GM12875 (cell line): ENCODE measurements around the gene GRB14.

Experiments used
- H3K4me3 ChIP-seq: one replicate; pipeline ENCODE4 v1.5.1; 2011; ENCODE audit warnings: low read depth, low read length, control low read depth
- CTCF ChIP-seq: IDR thresholded peaks from 2 replicates; pipeline ENCODE4 v1.5.1; 2011; ENCODE audit warnings: low read depth, mild to moderate bottlenecking, control low read depth, inconsistent platforms, low read length, moderate library complexity, borderline replicate concordance; ENCODE audit not compliant: insufficient read depth

The GRB14 gene

GRCh38 chr2:164597983-164598382 is 23.3 kb downstream of the GRB14 start:
- TF ChIP-seq CTCF = no peak
- no peak overlapping the region for H3K4me3 ChIP-seq

- no peak for TF ChIP-seq CTCF
- no peak overlapping the region for H3K4me3 ChIP-seq
Measured at GRCh38 chr2:164595031-164595430, 26.3 kb downstream of the GRB14 start.

GRCh38 chr2:164593959-164594358 is 27.3 kb downstream of the GRB14 start:
- TF ChIP-seq CTCF = no peak
- H3K4me3 ChIP-seq = no peak overlapping the region

DNA sequence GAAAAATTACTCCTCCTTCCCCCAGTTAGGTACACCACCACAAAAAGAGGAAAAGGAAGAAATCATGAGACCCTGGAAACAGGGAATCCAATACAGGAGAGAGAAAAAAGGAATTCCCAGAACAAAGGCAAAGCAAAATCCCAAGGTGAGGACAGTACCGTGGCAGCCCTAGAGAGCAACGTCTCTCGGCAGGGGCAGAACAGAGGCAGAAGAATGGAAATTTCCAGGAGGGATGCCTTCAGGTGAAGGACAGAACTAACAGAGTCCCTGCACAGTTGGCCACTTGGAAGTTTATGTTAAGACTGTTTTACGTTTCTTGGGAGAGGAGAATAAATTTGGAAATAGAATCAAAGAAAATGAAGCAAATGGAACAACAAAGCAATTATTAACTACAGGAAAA is 27.7 kb downstream of the GRB14 start:
- TF ChIP-seq CTCF = no peak
- H3K4me3 ChIP-seq = no peak overlapping the region

- TF ChIP-seq CTCF = no peak
- H3K4me3 ChIP-seq = no peak overlapping the region
Measured at GRCh38 chr2:164589522-164589921, 31.8 kb downstream of the GRB14 start.

DNA sequence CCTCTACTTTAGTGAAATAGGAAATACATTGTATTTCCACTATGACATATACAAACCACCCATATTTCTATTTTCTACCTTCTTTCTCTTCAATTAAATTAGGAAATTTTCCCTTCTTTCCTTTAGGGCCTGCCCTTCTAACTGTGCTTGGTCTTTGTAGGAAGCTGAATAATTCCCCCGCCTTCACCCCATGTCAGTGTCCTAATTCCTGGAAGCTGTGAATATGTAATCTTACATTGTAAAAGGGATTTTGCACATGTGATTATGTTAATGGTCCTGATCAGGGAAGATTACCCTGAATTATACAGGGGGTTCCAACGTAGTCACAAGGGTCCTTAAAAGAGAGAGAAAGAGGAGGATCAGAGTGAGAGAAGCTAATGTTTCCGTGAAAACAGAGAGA is 40.2 kb downstream of the GRB14 start:
- TF ChIP-seq CTCF = no peak

DNA sequence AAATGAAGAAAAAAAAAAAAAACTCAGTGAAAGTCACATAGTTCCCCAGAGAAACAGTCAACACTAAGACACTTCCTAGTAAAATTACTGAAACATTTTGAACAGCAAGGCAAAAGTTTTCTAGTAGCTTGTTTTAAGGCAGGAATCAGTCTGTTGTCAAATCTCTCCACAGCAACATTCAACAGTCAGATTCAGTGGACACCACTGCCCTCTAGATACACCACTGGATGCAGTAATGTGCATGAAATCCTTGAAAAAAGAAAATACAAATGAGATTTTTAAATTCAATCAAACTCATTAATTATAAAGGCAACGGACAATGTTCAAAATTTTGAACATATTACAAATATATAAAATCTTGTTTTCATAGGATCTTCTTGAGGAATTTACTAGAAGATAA is 46.4 kb downstream of the GRB14 start:
- no peak for TF ChIP-seq CTCF

More for the DNA sequence above, 40.2 kb downstream of the GRB14 start:
- H3K4me3 ChIP-seq = no peak overlapping the region

More for the DNA sequence above, 46.4 kb downstream of the GRB14 start:
- no peak overlapping the region for H3K4me3 ChIP-seq
